AG09319 (cell line): ENCODE results near the gene HIPK4.
"Not testable (repeated sequence)": the region's sequence is repeated elsewhere in the genome, so short reads cannot be mapped to it uniquely, and the experiment has no call there.

Experiments
- DNase-seq: peaks from one replicate; pipeline ENCODE4 v3.0.0-alpha.2; 2010; ENCODE audit warnings: low read depth; ENCODE audit errors: extremely low read depth
- CTCF ChIP-seq: IDR thresholded peaks from 2 replicates; pipeline ENCODE4 v1.5.1; 2011; ENCODE audit warnings: low read depth, mild to moderate bottlenecking, inconsistent platforms, low read length, moderate library complexity

HIPK4 gene

GRCh38 chr19:40374084-40374483 is 15.9 kb downstream of the HIPK4 start:
- no peak for TF ChIP-seq CTCF
- no peak for DNase-seq

DNA sequence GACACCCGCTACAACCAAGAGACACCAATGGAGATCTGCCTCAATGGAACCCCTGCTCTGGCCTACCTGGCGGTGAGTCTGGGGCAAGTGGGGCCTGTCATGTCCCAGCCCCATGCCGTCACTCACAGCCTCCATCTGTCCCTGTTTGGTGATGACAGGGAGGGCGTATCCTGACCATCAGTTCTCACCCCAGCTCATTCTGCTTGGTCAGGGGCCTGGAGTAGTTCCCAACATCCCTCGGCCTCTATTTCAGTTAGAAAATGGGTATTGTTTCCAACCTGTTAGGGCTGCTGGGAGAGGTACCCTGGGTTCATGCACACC is 18.2 kb downstream of the HIPK4 start:
- no peak for TF ChIP-seq CTCF
- no peak for DNase-seq

GRCh38 chr19:40370997-40371801 is 18.8 kb downstream of the HIPK4 start:
- no peak for TF ChIP-seq CTCF
- no peak for DNase-seq

GRCh38 chr19:40370253-40370652 is 19.7 kb downstream of the HIPK4 start:
- not testable (repeated sequence) for DNase-seq

GRCh38 chr19:40369797-40370196 is 20.2 kb downstream of the HIPK4 start:
- no peak for DNase-seq
- no peak for TF ChIP-seq CTCF

DNA sequence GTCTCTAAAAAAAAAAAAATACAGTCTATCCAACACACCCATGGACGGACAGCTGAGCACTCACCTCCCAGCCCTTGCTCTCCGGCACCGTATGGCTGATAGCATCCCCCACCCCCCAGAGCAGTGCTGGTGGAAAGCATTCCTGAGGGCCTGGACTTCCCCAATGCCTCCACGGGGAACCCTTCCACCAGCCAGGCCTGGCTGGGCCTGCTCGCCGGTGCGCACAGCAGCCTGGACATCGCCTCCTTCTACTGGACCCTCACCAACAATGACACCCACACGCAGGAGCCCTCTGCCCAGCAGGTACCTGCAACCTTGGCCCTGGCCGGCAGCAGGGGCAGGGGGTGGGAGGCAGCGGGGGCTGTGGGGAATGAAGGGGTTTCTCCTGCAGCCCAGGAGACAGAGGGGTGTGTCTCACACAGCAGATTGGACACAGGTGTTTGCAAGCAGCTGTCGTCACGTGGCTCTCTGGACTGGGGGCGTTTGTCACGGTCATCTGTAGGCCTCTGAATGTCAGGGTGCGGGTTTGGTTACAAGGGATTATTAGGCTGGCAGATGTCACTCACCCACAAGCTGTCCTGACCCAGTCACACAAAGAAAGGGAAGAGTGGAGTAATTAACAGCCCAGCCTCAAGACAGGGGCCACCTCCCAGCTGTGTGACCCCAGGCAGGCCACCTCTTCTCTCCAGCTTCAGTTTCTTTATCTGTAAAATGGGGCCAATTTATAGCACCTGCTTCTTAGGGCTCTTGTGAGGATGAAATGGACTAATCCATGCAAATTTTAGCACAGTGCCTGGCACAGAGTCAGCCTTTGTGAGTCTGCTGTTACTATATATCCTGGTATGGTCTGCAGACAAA is 22.2 kb downstream of the HIPK4 start:
- no peak for DNase-seq
- no peak for TF ChIP-seq CTCF

GRCh38 chr19:40366697-40367561 is 23.1 kb downstream of the HIPK4 start:
- no peak for TF ChIP-seq CTCF
- no peak for DNase-seq
